Activated CD4-positive, alpha-beta T cell treated with anti-CD3 and anti-CD28 coated beads, Interleukin-2, amount 50 U/mL, for 4 hours (primary cell): ENCODE results near the gene ZMIZ1.
A peak's percentile ranks its signal among the peaks of the same experiment; 100 is the strongest.
"Not testable (repeated sequence)": the region's sequence is repeated elsewhere in the genome, so short reads cannot be mapped to it uniquely, and the experiment has no call there.

Experiments
- DNase-seq, 2 experiments: peaks; one replicate each; pipeline ENCODE4 v3.0.0-alpha.2; 2020

The ZMIZ1 gene

DNA sequence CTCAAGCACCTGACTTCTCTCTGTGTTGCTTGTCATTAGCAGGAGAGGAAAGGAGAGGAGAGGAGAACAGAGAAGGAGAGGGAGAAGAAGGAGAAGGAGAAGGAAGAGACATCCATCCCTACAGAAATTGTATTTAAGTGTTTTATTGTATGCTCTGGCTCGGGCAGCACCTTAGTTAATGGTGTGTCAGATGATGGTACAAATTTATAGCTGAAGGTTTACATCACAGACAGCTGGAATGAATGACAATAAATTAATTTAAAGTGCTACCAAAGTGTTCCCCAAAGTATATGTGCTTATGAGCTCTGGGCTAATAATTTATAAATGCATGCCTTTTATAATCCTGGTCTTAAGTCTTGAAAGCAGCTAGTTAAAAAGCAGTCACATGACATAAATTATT, 38.1 kb upstream of the ZMIZ1 start:
- DNase-seq = no peak

DNA sequence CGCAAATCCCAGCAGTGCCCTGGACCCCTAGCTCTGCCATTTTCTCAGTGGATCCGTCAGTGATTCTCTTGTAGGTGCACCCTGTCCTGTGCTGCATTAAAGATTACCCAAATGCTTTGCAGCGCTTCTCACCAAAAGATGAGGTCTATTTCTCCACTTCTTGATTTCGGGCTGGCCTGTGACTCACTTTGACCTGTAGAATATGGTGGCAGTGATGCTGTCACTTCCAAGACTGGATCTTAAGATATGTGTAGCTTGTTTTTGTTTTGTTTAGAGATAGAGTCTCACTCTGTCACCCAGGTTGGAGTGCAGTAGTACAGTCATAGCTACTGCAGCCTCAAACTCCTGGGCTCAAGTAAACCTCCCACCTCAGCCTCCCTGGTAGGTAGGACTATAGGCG, 37.0 kb upstream of the ZMIZ1 start:
- DNase-seq = no peak

- DNase-seq = no peak
Measured at GRCh38 chr10:79034271-79034876, 34.4 kb upstream of the ZMIZ1 start.

DNA sequence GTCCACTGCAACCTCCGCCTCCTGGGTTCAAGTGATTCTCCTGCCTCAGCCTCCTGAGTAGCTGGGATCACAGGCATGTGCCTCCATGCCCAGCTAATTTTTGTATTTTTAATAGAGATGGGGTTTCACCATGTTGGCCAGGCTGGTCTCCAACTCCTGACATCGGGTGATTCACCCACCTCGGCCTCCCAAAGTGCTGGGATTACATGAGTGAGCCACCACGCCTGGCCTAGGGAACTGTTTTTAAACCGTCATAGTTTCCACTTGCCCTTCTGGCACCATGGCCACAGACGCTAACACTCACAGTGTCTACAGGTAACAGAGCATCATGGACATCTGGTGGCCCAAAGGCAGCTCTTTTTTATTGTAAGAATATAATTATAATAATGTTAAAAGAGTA, 32.4 kb upstream of the ZMIZ1 start:
- DNase-seq = not testable (repeated sequence)

DNA sequence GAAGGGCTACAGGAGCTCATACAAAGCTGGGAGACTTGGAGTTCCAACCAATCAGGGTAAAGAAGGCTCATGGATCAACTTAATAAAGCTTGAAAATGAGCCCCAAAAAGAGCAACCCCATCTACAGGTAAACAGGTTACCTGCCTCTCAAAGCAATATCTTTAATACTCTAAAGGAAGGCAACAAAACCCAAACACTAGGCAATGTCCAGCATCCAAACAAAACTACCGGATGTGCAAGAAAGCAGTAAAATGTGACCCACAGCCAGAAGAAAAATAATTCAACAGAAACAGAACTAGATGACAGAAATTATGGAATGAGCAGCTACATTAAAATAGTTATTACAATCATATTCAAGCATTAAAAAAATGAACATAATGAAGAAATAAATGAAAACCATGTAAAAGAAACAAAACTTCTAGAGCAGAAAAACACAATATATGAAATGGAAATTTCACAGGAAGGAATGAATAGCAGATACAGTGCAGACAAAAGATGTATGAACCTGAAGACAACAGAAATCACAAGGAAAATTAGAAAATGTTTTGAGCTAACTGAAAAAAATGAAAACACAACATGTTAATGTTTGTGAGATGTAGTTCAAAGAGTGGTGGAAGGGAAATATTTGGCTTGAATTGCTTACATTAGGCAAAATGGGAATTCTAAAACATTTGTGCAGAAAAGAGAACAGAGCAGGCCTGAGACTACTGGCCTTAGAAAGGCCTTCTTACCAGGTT, 30.5 kb upstream of the ZMIZ1 start:
- DNase-seq = no peak

DNA sequence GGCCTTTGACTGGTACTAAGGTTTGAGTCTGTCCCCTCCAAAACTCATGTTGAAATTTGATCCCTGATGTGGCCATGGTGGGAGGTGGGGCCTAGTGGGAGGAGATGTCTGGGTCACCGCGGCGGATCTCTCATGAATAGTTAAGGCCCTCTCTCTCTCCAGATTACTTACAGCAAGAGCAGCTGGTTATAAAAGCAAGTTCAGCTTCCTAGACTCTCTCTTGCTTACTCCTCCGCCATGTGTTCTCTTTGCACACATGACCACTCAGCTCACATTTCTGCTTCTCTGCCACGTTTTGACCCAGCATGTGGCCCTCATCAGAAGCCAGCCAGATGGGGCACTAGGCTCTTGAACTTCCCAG, 29.9 kb upstream of the ZMIZ1 start:
- DNase-seq = no peak

GRCh38 chr10:79042639-79043411, 25.9 kb upstream of the ZMIZ1 start:
- no peak for DNase-seq

DNA sequence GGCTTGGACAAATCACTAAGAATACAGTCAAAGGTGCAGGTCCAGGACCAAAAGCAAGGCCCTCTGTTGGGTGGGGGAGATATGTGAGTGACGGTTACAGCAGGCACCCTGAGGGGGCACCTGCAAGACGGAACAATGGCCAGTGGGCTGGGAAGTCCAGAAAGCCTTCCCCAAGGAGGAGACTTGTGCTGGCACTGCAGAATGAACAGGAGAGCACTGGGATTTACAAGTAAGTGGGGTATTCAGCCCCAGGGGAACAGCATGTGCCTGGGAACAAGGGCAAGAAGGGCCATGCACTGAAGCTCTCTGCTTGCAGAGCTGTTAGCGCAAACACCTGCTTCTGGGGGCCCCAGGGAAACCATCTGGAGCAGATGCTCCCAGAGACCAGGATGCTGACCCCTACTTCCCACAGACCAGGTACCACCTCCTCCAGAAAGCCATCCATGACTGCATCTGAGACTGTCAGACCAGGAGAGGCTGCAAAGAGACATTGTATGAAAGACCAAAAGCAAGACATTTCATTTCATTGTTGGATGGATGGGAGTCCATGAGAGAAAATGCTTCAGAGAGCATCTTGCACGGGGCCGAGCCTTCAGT, 24.6 kb upstream of the ZMIZ1 start:
- DNase-seq = no peak

GRCh38 chr10:79044846-79045245, 23.9 kb upstream of the ZMIZ1 start:
- no peak for DNase-seq

- no peak for DNase-seq
Measured at GRCh38 chr10:79045566-79046175, 23.1 kb upstream of the ZMIZ1 start.

DNA sequence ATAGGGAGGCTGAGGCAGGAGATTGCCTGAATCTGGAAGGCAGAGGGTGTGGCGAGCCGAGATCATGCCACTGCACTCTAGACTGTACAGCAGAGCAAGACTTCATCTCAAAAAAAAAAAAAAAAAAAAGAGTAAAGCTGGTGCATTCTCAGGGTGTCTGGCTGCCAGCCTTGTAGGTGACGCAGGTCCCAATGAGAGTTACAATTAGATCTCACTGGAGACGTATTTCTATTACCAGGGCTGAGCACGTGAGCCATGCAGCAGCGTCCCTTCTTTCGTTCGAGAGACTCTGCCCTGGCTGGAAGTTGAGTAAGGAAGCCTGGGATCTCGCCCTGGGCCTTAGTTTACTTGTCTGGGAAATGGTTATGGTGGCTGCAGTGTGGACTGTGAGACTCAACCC, 22.4 kb upstream of the ZMIZ1 start:
- DNase-seq = no peak

DNA sequence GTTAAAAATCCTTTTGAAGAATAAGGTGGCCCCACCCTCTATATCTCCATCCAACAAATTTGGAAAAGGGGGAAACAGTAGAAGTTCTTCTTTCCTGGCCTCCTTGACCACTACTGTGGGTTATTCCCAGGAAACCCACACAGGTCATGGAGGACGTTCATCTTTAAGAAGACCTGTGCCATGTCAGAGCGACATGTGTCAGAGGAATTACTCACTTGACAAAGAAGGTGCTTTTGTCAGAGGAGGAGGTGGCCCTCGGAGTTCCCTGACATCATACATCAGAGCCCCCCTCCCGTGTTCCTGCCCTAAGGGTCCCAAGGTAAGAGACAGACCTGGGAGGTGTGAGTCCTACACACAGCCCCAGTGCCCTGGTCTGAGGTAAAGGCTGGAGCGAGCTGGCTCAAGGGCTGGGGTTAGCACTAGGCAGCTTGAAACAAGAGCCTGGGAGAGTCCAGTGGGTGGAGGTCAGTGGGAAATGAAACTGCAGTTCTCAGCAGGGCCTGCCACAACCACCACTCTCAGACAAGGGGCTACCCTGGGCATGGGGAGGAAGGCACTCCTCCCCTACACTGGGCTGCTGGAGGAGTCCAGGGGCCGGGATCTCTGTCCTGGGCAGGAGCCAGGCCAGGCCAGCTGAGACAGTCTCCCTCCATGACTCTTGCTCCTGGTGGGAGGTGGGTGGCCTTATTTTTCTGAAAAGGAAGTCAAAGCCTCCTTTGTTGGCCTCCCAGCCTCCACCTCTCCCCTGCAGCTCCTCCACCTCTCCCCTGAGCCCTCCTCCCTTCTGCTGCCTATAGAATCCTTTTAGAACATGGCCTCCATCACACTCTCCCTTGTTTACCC, 21.8 kb upstream of the ZMIZ1 start:
- no peak for DNase-seq

DNA sequence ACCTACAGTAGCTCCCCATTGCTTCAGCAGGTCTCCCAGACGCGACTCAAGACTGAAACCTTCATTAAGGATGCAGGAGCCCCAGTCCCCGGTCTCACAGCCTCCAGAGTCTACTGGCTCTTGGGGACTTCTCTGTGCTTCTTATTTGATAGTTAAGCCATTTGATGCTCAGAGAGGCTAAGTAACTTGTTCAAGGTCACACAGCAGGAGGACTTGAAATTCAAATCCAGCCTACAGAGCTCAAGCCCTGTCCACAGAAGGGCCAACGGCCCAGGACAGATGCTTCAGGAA, 21.2 kb upstream of the ZMIZ1 start:
- DNase-seq = no peak

- peak; percentile 49 to 52 for DNase-seq
Measured at GRCh38 chr10:79047875-79048638, 20.7 kb upstream of the ZMIZ1 start.

DNA sequence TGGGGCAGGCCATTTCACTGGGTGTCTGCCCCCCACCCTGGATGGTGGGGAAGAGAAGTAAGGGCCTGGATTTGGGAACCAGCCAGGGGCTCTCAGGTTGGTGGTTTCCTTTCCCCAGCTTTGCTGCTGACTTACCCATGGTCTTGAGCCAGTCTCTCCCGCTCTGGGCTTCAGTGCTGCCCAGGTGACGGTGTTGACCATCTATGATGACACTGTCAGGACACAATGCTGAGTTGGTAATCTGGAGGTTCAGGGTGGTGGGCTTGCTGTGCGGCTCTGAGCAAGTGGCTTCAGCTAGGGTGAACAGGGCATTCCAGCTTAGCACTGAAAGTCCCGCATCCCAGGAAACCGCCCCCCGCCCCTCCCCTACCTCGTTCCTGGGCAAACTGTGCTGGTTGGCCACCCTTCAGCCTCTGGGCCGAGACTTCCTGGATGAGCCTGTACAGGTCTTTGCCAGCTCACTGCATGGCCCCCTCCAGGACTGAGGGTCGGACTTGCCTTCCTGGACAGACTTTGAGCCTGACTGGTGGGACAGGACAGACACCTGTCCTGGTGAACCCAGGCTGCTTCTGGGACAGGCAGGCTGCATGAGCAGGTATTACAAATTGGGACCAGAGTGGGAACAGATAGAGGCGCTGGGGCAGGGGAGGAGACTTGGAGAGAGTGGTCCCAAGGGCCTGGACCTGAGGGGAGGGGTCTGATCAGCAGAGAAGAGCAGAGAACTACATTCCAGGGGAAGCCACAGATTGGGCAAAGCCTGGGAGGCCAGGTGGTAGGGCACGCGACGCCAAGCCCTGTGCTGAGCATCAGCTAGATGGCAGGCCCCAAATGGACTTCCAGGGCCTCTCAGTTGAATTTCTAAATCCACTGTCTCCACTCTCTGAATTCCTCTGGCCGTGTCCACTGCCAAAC, 19.9 kb upstream of the ZMIZ1 start:
- no peak for DNase-seq

DNA sequence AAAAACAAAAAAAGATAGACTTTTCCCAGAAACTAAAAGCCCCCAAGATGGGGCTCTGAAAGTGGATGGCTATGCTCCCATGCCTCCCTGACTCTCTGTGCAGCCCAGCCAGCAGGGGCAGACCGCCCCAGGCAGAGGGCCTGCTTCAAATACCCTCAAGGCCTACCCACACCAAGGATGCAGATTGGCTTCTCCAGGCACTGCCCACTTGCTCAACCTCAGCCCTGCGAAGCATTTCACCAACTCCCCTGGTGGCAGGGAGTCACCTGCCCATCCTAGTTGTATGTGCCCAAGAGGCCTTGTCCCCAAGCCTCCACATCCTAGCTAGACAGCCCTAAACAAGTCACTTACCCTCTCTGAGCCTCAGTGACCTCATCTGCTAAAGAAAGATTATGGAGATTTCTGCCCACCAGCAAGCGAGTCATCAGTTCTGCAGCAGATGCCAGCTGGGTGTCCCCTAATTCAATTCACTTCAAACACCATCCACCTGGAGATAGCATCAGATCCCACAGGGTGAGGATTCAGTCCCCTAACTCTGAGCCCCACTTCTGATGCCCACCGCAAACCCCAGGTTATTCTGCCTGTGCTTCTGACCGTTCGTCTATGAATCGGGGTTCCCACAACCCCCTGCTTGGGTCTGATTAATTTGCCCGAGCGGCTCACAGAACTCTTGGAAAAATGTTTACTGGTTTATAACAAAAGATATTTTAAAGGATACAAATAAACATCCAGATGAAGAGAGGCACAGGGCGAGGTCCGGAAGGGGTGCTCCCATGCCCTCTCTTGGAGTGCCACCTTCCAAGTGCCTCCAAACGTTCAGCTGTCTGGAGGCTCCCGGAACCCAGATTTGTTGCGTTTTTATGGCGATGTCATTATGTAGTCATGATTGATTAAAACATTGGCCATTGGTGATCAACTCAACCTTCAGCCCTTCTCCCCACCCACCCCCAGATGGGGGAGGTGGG, 18.6 kb upstream of the ZMIZ1 start:
- no peak for DNase-seq

DNA sequence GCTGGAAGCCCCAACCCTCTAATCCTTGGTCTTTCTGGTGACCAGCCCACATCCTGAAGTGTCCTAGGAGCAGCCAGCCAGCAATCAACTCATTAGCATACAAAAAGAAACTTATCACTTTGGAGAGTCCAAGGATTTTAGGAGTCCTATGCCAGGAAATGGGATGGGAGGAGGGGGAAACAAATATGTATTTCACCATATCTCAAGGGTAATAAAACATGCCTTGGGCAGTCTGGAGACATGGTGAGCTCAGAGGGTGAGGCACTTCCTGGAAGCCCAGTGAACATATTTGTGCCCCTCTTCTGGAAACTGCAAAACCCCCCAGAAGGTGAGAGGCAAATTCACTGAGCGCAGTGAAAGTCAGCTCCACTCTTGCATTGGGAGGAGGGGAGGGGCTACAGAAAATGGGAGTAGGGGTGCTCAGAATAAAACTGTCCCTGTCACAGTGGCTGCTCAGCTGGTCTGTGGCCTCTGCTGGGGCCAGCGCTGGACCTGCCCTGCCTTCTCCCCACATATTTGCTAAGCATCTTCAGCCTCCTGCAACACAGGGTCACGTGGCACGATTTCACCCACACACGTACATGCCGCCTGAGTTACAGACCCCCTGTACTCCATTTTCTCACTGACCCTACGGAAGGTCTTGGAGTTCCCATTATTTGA, 17.7 kb upstream of the ZMIZ1 start:
- no peak for DNase-seq

- DNase-seq = no peak
Measured at GRCh38 chr10:79051766-79052165, 17.0 kb upstream of the ZMIZ1 start.
